HL-60 (cell line): ENCODE measurements around the gene PIGC.

Experiments used
- DNase-seq, 2 experiments: peaks; one replicate each; pipeline ENCODE4 v3.0.0-alpha.2; 2010 to 2020; ENCODE audit warnings: low read depth in 1 of 2, low spot score in 1 of 2
- H3K27ac ChIP-seq: fragments of 250-450 bp; sonication (Bioruptor Pico); replicated peaks from 2 replicates; pipeline ENCODE4 v1.5.1; 2020; ENCODE audit warnings: mild to moderate bottlenecking, moderate library complexity
- H3K27me3 ChIP-seq: fragments of 250-450 bp; sonication (Bioruptor Pico); 2 replicates; pipeline ENCODE4 v1.5.1; 2021; ENCODE audit warnings: mild to moderate bottlenecking, moderate library complexity; ENCODE audit not compliant: insufficient read depth, poor library complexity, severe bottlenecking
- H3K4me3 ChIP-seq: replicated peaks from 2 replicates; pipeline ENCODE4 v1.5.1; 2011; ENCODE audit warnings: mild to moderate bottlenecking, control low read depth, low read length; ENCODE audit not compliant: insufficient read depth
- GABPA ChIP-seq: IDR thresholded peaks from 2 replicates; pipeline ENCODE4 v1.6.1; 2012; ENCODE audit warnings: low read depth
- POLR2AphosphoS5 ChIP-seq: IDR thresholded peaks from 2 replicates; pipeline ENCODE4 v1.6.1; 2012; ENCODE audit warnings: low read depth
- SPI1 ChIP-seq: IDR thresholded peaks from 2 replicates; pipeline ENCODE4 v1.6.1; 2012; ENCODE audit warnings: low read depth, mild to moderate bottlenecking, borderline replicate concordance
- TF ChIP-seq, protein P1 (sequence below): IDR thresholded peaks from 2 replicates; pipeline ENCODE4 v1.6.1; 2012; ENCODE audit warnings: low read depth; ENCODE audit not compliant: insufficient replicate concordance
- TF ChIP-seq, protein P2 (sequence below): IDR thresholded peaks from one replicate; pipeline ENCODE4 v1.5.1; 2011; ENCODE audit warnings: low read length, control low read depth, inconsistent platforms; ENCODE audit not compliant: insufficient read depth

Gene PIGC

DNA sequence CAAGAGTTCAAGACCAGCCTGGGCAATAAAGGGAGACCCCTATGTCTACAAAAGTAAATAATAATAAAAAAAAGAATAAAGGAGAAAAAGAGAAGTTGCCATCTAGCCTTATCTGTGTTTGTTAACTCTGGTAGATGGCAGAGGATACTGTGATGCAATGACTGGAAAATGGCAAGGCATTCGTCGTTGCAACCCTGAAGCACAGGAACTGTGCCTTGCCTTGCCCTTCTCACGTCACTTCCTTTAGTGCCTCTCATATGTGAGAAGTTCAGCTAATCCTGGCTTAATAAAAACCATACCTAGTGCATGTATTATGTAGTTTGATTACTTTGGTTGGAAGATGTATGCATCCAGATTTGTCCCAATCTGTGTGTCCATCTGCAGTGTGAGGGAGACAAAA is 25.8 kb upstream of the PIGC start:
- peak; percentile 38 to 85 for DNase-seq
- no peaks in the 10 kb centered on the region for H3K27me3 ChIP-seq
- TF ChIP-seq, protein P1, sequence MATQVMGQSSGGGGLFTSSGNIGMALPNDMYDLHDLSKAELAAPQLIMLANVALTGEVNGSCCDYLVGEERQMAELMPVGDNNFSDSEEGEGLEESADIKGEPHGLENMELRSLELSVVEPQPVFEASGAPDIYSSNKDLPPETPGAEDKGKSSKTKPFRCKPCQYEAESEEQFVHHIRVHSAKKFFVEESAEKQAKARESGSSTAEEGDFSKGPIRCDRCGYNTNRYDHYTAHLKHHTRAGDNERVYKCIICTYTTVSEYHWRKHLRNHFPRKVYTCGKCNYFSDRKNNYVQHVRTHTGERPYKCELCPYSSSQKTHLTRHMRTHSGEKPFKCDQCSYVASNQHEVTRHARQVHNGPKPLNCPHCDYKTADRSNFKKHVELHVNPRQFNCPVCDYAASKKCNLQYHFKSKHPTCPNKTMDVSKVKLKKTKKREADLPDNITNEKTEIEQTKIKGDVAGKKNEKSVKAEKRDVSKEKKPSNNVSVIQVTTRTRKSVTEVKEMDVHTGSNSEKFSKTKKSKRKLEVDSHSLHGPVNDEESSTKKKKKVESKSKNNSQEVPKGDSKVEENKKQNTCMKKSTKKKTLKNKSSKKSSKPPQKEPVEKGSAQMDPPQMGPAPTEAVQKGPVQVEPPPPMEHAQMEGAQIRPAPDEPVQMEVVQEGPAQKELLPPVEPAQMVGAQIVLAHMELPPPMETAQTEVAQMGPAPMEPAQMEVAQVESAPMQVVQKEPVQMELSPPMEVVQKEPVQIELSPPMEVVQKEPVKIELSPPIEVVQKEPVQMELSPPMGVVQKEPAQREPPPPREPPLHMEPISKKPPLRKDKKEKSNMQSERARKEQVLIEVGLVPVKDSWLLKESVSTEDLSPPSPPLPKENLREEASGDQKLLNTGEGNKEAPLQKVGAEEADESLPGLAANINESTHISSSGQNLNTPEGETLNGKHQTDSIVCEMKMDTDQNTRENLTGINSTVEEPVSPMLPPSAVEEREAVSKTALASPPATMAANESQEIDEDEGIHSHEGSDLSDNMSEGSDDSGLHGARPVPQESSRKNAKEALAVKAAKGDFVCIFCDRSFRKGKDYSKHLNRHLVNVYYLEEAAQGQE, result no peak
- TF ChIP-seq, protein P2, sequence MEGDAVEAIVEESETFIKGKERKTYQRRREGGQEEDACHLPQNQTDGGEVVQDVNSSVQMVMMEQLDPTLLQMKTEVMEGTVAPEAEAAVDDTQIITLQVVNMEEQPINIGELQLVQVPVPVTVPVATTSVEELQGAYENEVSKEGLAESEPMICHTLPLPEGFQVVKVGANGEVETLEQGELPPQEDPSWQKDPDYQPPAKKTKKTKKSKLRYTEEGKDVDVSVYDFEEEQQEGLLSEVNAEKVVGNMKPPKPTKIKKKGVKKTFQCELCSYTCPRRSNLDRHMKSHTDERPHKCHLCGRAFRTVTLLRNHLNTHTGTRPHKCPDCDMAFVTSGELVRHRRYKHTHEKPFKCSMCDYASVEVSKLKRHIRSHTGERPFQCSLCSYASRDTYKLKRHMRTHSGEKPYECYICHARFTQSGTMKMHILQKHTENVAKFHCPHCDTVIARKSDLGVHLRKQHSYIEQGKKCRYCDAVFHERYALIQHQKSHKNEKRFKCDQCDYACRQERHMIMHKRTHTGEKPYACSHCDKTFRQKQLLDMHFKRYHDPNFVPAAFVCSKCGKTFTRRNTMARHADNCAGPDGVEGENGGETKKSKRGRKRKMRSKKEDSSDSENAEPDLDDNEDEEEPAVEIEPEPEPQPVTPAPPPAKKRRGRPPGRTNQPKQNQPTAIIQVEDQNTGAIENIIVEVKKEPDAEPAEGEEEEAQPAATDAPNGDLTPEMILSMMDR, result no peak
- TF ChIP-seq POLR2AphosphoS5 (no peak), GABPA (peak; percentile 74), SPI1 (peak; percentile 23; the same call in 1 of the 2 replicates)
- H3K4me3 ChIP-seq, result no peak overlapping the region
- peak overlapping the region; percentile 86 for H3K27ac ChIP-seq

DNA sequence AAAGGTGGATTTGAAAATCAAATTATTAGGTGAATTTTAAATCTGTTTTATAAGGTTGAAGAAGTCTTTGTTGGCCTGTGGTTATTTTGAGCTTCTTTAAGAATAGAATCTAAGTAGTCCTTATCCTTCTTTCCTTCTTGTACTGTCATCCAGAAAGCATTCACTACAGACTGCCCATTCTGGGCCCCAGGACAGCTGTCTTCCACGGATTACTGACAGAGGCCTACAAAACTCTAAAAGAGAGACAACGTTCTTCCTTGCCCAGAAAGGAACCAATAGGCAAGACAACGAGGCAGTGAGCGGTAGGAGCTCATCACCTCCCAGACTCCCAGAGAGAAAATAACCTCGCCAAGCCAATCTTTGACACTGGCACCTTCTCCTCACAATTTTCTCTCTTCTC is 24.4 kb upstream of the PIGC start:
- Histone ChIP-seq H3K27ac (no peak overlapping the region), H3K27me3 (no peaks in the 10 kb centered on the region), H3K4me3 (no peak overlapping the region)
- TF ChIP-seq POLR2AphosphoS5, result no peak
- TF ChIP-seq, protein P1, result no peak
- no peak for TF ChIP-seq SPI1
- TF ChIP-seq GABPA, result no peak
- TF ChIP-seq, protein P2, result no peak
- DNase-seq, result no peak

DNA sequence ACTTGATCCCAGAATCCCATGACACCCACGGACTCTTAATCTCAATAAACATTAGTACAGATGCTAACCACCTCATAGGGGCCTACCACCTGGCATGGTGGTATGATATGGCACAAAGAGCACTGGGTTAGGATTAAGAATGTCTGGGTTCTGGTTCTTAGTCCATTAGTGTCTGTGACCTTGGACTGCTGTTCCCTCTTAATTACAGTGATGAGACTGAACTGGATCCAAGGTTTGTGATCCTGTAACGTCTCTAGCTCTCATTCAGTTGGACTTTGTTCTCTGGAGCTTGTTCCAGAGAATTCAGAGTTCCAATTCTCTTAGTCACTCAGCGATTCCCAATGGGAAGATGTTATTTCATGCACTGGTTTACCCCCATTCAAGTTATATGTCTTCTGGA is 23.6 kb upstream of the PIGC start:
- Histone ChIP-seq H3K27ac (no peak overlapping the region), H3K4me3 (no peak overlapping the region), H3K27me3 (no peaks in the 10 kb centered on the region)
- TF ChIP-seq GABPA, result no peak
- TF ChIP-seq, protein P1, result no peak
- no peak for TF ChIP-seq SPI1
- TF ChIP-seq, protein P2, result no peak
- TF ChIP-seq POLR2AphosphoS5, result no peak
- no peak for DNase-seq
